HepG2 (cell line): ENCODE measurements around the gene ASCC2. TPM values are rescaled to one million over a fixed set of nuclear protein-coding genes. Genes with fewer than 3 reads are reported as not detected.

Experiments
- ARNT2 ChIP-seq: sonication (generic); formaldehyde crosslinking; IDR thresholded peaks from 2 replicates; pipeline ENCODE4 v1.8.0; 2022; ENCODE audit warnings: mild to moderate bottlenecking, low read depth, missing genetic modification reagents, moderate library complexity
- BRD4 ChIP-seq: sonication (generic); formaldehyde crosslinking; IDR thresholded peaks from 2 replicates; pipeline ENCODE4 v1.4.0; 2020; ENCODE audit warnings: missing genetic modification reagents
- CC2D1A ChIP-seq: sonication (generic); formaldehyde crosslinking; IDR thresholded peaks from 2 replicates; pipeline ENCODE4 v1.8.1; 2023; ENCODE audit warnings: mild to moderate bottlenecking, missing genetic modification reagents
- KDM5A ChIP-seq: fragments of 200-600 bp; sonication (generic); IDR thresholded peaks from 2 replicates; pipeline ENCODE4 v1.7.0; 2018; ENCODE audit warnings: antibody characterized with exemption, mild to moderate bottlenecking, low read length, borderline replicate concordance
- PHF8 ChIP-seq: sonication (generic); formaldehyde crosslinking; IDR thresholded peaks from 2 replicates; pipeline ENCODE4 v1.5.0; 2020; ENCODE audit warnings: missing genetic modification reagents
- RBFOX2 ChIP-seq: fragments of 200-400 bp; formaldehyde crosslinking; IDR thresholded peaks from 2 replicates; pipeline ENCODE4 v1.6.1; 2017; ENCODE audit warnings: low read depth, mild to moderate bottlenecking, low read length
- SALL1 ChIP-seq: sonication (generic); formaldehyde crosslinking; IDR thresholded peaks from 2 replicates; pipeline ENCODE4 v1.8.0; 2022; ENCODE audit warnings: mild to moderate bottlenecking, missing genetic modification reagents
- SPEN ChIP-seq: sonication (generic); formaldehyde crosslinking; IDR thresholded peaks from 2 replicates; pipeline ENCODE4 v1.5.1; 2020; ENCODE audit warnings: low read depth, mild to moderate bottlenecking, missing genetic modification reagents
- YEATS4 ChIP-seq: sonication (generic); formaldehyde crosslinking; IDR thresholded peaks from 2 replicates; pipeline ENCODE4 v1.4.0; 2020; ENCODE audit warnings: missing genetic modification reagents, borderline replicate concordance
- ZNF143 ChIP-seq: sonication (generic); formaldehyde crosslinking; IDR thresholded peaks from 2 replicates; pipeline ENCODE4 v1.4.0; 2020; ENCODE audit warnings: missing genetic modification reagents
- ZNF343 ChIP-seq: sonication (generic); formaldehyde crosslinking; IDR thresholded peaks from 2 replicates; pipeline ENCODE4 v1.4.0; 2020; ENCODE audit warnings: mild to moderate bottlenecking, missing genetic modification reagents
- ZNF564 ChIP-seq: sonication (generic); formaldehyde crosslinking; IDR thresholded peaks from 2 replicates; pipeline ENCODE4 v1.8.1; 2023; ENCODE audit warnings: mild to moderate bottlenecking, missing genetic modification reagents
- ZNF672 ChIP-seq: sonication (generic); formaldehyde crosslinking; IDR thresholded peaks from 2 replicates; pipeline ENCODE4 v1.8.1; 2022; ENCODE audit warnings: missing genetic modification reagents
- ZNF788 ChIP-seq: sonication (generic); formaldehyde crosslinking; IDR thresholded peaks from 2 replicates; pipeline ENCODE4 v1.5.0; 2020; ENCODE audit warnings: mild to moderate bottlenecking, missing genetic modification reagents, borderline replicate concordance
- polyA plus RNA-seq, 8 experiments: library from polyadenylated mRNA; depleted of rRNA in 3 of 8; stranded (reverse) in 7 of 8; unstranded in 1 of 8; fragments of >200 nt; fragmentation: Illumina TruSeq in 4 of 8; extraction: Trizol in 4 of 8; gene quantifications; 2 replicates each; pipeline versions ENCODE4 v1.2.1 to v1.2.3, GENCODE V29; 2011 to 2016; ENCODE audit warnings: low read depth in 4 of 8, missing spikeins in 1 of 8, mixed read lengths in 1 of 8; ENCODE audit not compliant: insufficient read depth in 1 of 8
- total RNA-seq, 5 experiments: library from RNA; depleted of rRNA; stranded (reverse); fragments of >200 nt; fragmentation: Illumina TruSeq; extraction: Trizol; gene quantifications; 2 replicates each; pipeline ENCODE4 v1.2.3, GENCODE V29; 2016; ENCODE audit warnings: low read depth in 1 of 5
- TF ChIP-seq, protein P1 (sequence below), 2 experiments: IDR thresholded peaks; 2 replicates each; pipeline ENCODE4 v1.6.1; 2011 to 2012; ENCODE audit warnings: low read length in 2 of 2, borderline replicate concordance in 1 of 2, low read depth in 1 of 2, mild to moderate bottlenecking in 1 of 2, moderate library complexity in 1 of 2
- TF ChIP-seq, protein P2 (sequence below): sonication (generic); formaldehyde crosslinking; IDR thresholded peaks from 2 replicates; pipeline ENCODE4 v1.4.0; 2020; ENCODE audit warnings: missing genetic modification reagents, mild to moderate bottlenecking, borderline replicate concordance
- TF ChIP-seq, protein P3 (sequence below): sonication (generic); formaldehyde crosslinking; IDR thresholded peaks from 2 replicates; pipeline ENCODE4 v1.9.0; 2022; ENCODE audit warnings: missing genetic modification reagents, mild to moderate bottlenecking, borderline replicate concordance
- TF ChIP-seq, protein P4 (sequence below): sonication (generic); formaldehyde crosslinking; IDR thresholded peaks from 2 replicates; pipeline ENCODE4 v1.5.1; 2020; ENCODE audit warnings: mild to moderate bottlenecking, moderate library complexity, missing genetic modification reagents
- TF ChIP-seq, protein P5 (sequence below): IDR thresholded peaks from 2 replicates; pipeline ENCODE4 v1.6.1; 2016; ENCODE audit warnings: missing compliant biosample characterization, missing genetic modification reagents, borderline replicate concordance

Gene ASCC2
- total and polyA plus RNA-seq, 2 of the 13 experiments (the other 11 are each of a cell fraction or from before 2014, with no cell fraction given), result 26.2 to 26.3 TPM

DNA sequence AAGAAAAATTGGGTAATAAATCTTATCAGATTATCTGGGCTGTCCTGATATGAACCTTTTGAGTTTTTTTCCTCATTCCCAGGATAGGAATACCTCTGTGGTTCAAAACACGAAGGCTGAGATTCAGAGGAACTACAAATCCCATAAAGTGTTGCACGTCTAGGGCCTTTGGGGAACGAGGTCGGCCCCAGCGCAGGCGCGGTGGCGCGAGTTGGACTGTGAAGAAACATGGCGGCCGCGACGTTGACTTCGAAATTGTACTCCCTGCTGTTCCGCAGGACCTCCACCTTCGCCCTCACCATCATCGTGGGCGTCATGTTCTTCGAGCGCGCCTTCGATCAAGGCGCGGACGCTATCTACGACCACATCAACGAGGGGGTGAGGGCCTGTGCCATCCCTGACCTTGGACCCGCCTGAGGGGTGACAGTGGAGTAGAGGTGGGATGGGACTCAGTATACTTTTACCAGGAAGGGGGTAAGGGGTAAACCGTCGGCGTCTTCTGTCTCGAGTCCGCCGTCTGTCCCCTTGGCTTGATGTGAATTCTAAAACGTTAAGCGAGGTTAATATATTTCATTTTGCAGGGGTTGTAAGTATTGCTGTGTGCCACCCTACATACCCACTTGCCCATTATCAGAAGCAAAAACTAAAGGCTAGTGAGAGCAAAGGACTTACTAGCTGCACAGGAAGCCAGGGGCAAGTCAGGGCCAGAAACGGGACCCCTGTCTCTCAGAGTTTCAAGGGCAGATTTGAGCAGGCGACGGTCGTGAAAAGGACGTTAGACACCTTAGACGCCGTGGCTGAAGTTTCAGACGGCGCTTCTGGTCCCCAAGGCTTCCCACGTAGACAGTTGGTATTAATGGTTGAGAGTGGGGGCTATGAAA, 70.7 kb downstream of the ASCC2 start, which contains the start of gene UQCR10 (continued):
- TF ChIP-seq, protein P1, sequence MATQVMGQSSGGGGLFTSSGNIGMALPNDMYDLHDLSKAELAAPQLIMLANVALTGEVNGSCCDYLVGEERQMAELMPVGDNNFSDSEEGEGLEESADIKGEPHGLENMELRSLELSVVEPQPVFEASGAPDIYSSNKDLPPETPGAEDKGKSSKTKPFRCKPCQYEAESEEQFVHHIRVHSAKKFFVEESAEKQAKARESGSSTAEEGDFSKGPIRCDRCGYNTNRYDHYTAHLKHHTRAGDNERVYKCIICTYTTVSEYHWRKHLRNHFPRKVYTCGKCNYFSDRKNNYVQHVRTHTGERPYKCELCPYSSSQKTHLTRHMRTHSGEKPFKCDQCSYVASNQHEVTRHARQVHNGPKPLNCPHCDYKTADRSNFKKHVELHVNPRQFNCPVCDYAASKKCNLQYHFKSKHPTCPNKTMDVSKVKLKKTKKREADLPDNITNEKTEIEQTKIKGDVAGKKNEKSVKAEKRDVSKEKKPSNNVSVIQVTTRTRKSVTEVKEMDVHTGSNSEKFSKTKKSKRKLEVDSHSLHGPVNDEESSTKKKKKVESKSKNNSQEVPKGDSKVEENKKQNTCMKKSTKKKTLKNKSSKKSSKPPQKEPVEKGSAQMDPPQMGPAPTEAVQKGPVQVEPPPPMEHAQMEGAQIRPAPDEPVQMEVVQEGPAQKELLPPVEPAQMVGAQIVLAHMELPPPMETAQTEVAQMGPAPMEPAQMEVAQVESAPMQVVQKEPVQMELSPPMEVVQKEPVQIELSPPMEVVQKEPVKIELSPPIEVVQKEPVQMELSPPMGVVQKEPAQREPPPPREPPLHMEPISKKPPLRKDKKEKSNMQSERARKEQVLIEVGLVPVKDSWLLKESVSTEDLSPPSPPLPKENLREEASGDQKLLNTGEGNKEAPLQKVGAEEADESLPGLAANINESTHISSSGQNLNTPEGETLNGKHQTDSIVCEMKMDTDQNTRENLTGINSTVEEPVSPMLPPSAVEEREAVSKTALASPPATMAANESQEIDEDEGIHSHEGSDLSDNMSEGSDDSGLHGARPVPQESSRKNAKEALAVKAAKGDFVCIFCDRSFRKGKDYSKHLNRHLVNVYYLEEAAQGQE (IDR thresholded peaks at IDR 0.05; ENCODE audit: borderline replicate concordance in 1 of 2, low read depth in 1 of 2, low read length in 2 of 2), result peak in 1 of 2 experiments; percentile 22; a peak in 1 of 4 replicates
- TF ChIP-seq, protein P2, sequence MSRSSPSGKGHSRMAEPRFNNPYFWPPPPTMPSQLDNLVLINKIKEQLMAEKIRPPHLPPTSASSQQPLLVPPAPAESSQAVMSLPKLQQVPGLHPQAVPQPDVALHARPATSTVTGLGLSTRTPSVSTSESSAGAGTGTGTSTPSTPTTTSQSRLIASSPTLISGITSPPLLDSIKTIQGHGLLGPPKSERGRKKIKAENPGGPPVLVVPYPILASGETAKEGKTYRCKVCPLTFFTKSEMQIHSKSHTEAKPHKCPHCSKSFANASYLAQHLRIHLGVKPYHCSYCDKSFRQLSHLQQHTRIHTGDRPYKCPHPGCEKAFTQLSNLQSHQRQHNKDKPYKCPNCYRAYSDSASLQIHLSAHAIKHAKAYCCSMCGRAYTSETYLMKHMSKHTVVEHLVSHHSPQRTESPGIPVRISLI (CRISPR knock-in tag), result 0 out of 2 replicates have a peak, but pooled peaks have one; percentile 16
- peak; percentile 83 for TF ChIP-seq PHF8 (CRISPR knock-in tag)
- 0 out of 2 replicates have a peak, but pooled peaks have one; percentile 8 for TF ChIP-seq ZNF343 (CRISPR knock-in tag)
- peak; percentile 73 for TF ChIP-seq RBFOX2
- TF ChIP-seq ZNF143 (CRISPR knock-in tag), result peak; percentile 61
- TF ChIP-seq, protein P3, sequence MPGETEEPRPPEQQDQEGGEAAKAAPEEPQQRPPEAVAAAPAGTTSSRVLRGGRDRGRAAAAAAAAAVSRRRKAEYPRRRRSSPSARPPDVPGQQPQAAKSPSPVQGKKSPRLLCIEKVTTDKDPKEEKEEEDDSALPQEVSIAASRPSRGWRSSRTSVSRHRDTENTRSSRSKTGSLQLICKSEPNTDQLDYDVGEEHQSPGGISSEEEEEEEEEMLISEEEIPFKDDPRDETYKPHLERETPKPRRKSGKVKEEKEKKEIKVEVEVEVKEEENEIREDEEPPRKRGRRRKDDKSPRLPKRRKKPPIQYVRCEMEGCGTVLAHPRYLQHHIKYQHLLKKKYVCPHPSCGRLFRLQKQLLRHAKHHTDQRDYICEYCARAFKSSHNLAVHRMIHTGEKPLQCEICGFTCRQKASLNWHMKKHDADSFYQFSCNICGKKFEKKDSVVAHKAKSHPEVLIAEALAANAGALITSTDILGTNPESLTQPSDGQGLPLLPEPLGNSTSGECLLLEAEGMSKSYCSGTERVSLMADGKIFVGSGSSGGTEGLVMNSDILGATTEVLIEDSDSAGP (CRISPR knock-in tag), result peak; percentile 64
- no peak for TF ChIP-seq ARNT2
- no peak for TF ChIP-seq ZNF672 (CRISPR knock-in tag)
- peak; percentile 3; the same call in 1 of the 2 replicates for TF ChIP-seq ZNF788 (CRISPR knock-in tag)
- TF ChIP-seq BRD4, result peak; percentile 96
- peak; percentile 77; the same call in 1 of the 2 replicates for TF ChIP-seq YEATS4 (CRISPR knock-in tag)
- TF ChIP-seq, protein P4, sequence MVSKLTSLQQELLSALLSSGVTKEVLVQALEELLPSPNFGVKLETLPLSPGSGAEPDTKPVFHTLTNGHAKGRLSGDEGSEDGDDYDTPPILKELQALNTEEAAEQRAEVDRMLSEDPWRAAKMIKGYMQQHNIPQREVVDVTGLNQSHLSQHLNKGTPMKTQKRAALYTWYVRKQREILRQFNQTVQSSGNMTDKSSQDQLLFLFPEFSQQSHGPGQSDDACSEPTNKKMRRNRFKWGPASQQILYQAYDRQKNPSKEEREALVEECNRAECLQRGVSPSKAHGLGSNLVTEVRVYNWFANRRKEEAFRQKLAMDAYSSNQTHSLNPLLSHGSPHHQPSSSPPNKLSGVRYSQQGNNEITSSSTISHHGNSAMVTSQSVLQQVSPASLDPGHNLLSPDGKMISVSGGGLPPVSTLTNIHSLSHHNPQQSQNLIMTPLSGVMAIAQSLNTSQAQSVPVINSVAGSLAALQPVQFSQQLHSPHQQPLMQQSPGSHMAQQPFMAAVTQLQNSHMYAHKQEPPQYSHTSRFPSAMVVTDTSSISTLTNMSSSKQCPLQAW (CRISPR knock-in tag), result peak; percentile 11; the same call in 1 of the 2 replicates
- no peak for TF ChIP-seq ZNF564 (CRISPR knock-in tag)
- TF ChIP-seq, protein P5, sequence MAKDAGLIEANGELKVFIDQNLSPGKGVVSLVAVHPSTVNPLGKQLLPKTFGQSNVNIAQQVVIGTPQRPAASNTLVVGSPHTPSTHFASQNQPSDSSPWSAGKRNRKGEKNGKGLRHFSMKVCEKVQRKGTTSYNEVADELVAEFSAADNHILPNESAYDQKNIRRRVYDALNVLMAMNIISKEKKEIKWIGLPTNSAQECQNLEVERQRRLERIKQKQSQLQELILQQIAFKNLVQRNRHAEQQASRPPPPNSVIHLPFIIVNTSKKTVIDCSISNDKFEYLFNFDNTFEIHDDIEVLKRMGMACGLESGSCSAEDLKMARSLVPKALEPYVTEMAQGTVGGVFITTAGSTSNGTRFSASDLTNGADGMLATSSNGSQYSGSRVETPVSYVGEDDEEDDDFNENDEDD (CRISPR knock-in tag), result peak; percentile 11; the same call in 1 of the 2 replicates
- peak; percentile 42; the same call in 1 of the 2 replicates for TF ChIP-seq SPEN (CRISPR knock-in tag)
- TF ChIP-seq CC2D1A (CRISPR knock-in tag), result no peak
- peak; percentile 69 for TF ChIP-seq SALL1 (CRISPR knock-in tag)
- TF ChIP-seq KDM5A, result peak; percentile 81
